HG02610 (cell line): ENCODE data around the gene SNAI3.

Experiments
- ATAC-seq: cut with Tn5 transposase; IDR thresholded peaks from one replicate; pipeline ENCODE4 v1.9.1; 2021; ENCODE audit warnings: mild to moderate bottlenecking, moderate library complexity; ENCODE audit not compliant: unreplicated experiment

SNAI3 gene

GRCh38 chr16:88721815-88722755 is 35.8 kb upstream of the SNAI3 start:
- no peak for ATAC-seq

GRCh38 chr16:88721236-88721635 is 34.9 kb upstream of the SNAI3 start:
- ATAC-seq = no peak

GRCh38 chr16:88720396-88720970 is 34.2 kb upstream of the SNAI3 start:
- no peak for ATAC-seq

- ATAC-seq = no peak
Observed at GRCh38 chr16:88719933-88720296, 33.6 kb upstream of the SNAI3 start.

- ATAC-seq = no peak
Observed at GRCh38 chr16:88719267-88719932, 33.1 kb upstream of the SNAI3 start.

GRCh38 chr16:88718178-88718577 is 31.9 kb upstream of the SNAI3 start:
- ATAC-seq = no peak

- ATAC-seq = no peak
Observed at GRCh38 chr16:88716601-88717001, 30.3 kb upstream of the SNAI3 start.

GRCh38 chr16:88716201-88716600 is 29.9 kb upstream of the SNAI3 start:
- no peak for ATAC-seq

- no peak for ATAC-seq
Observed at GRCh38 chr16:88715312-88716190, 29.2 kb upstream of the SNAI3 start.

GRCh38 chr16:88714420-88715302 is 28.4 kb upstream of the SNAI3 start:
- no peak for ATAC-seq

GRCh38 chr16:88713568-88714419 is 27.5 kb upstream of the SNAI3 start:
- ATAC-seq = no peak

- no peak for ATAC-seq
Observed at GRCh38 chr16:88713054-88713453, 26.7 kb upstream of the SNAI3 start.

GRCh38 chr16:88712362-88712979 is 26.2 kb upstream of the SNAI3 start:
- ATAC-seq = no peak

- no peak for ATAC-seq
Observed at GRCh38 chr16:88711750-88712340, 25.5 kb upstream of the SNAI3 start.

GRCh38 chr16:88710556-88710955 is 24.2 kb upstream of the SNAI3 start:
- ATAC-seq = no peak

GRCh38 chr16:88706965-88707826 is 20.9 kb upstream of the SNAI3 start:
- ATAC-seq = no peak
